ENCODE data around the gene TTYH1. TPM values are rescaled to one million over a fixed set of nuclear protein-coding genes. Genes with fewer than 3 reads are reported as not detected.

TTYH1 gene
- total and polyA plus RNA-seq, 2 donors (not counting 3 experiments of a cell fraction or from before 2014, with no cell fraction given): not detected

GRCh38 chr19:54451997-54452396, 36.7 kb downstream of the TTYH1 start:
- Histone ChIP-seq H3K9me1 (replicated peaks; ENCODE audit: control insufficient read depth, extremely low read depth, insufficient read depth, low read length) (no peaks in the 10 kb centered on the region), H3K79me2 (ENCODE audit: control insufficient read depth, insufficient read depth, low read length) (peaks cover 87% of the 10 kb centered on the region), H3K9me3 (replicated peaks; ENCODE audit: control insufficient read depth, insufficient read depth, low read length) (no peaks in the 10 kb centered on the region), H3K36me3 (ENCODE audit: control insufficient read depth in 2 of 2, extremely low read depth in 1 of 2, insufficient read depth in 2 of 2, low read length in 2 of 2) (peaks cover 46 to 60% of the 10 kb centered on the region in 2 experiments), H3K4me2 (ENCODE audit: insufficient read depth, low read length) (no peak overlapping the region), H2AFZ (ENCODE audit: low read depth, low read length) (no peak overlapping the region), H3K9ac (replicated peaks; ENCODE audit: extremely low read depth, insufficient read depth, low read length) (no peak overlapping the region), H3K27me3 (ENCODE audit: control insufficient read depth in 2 of 2, insufficient read depth in 2 of 2, low read length in 2 of 2) (no peaks in the 10 kb centered on the region), H3K4me1 (ENCODE audit: control insufficient read depth, extremely low read depth, insufficient read depth, low read length) (peaks cover 22% of the 10 kb centered on the region), H3K27ac (ENCODE audit: insufficient read depth, low read depth, low read length) (no peak overlapping the region), H4K20me1 (replicated peaks; ENCODE audit: control insufficient read depth, extremely low read depth, insufficient read depth, low read length) (peaks cover 11% of the 10 kb centered on the region), H3K4me3 (replicated peaks in 1 of 3; ENCODE audit: insufficient read depth in 1 of 3, low read depth in 1 of 3, low read length in 3 of 3) (no peak overlapping the region)
- ChIA-PET CTCF (no interaction called here), POLR2A (no interaction called here)
- dilution Hi-C loops (cut with MboI; ENCODE audit: extremely low pct_ligation_motif_present, low sequenced_read_pairs): no loop called here
- intact Hi-C loops (cut with micrococcal nuclease): no loop called here
- BruUV-seq (replicated peaks): no TSS peak
- FAIRE-seq (no peak), DNase-seq (ENCODE audit: low read depth, low spot score) (no peak)
- TF ChIP-seq CTCF (IDR thresholded peaks at IDR 0.05; ENCODE audit: extremely low read depth in 1 of 2, insufficient read depth in 1 of 2, low read depth in 1 of 2, low read length in 2 of 2): no peak
- no peak for TF ChIP-seq POLR2A (IDR thresholded peaks at IDR 0.05; ENCODE audit: low read depth, low read length)
- no peak for TF ChIP-seq EZH2 (IDR thresholded peaks at IDR 0.05; ENCODE audit: borderline replicate concordance, low read depth, low read length, severe bottlenecking)
- TF ChIP-seq MYC (IDR thresholded peaks at IDR 0.05; ENCODE audit: low read depth, low read length): no peak
- TF ChIP-seq MAX (IDR thresholded peaks at IDR 0.05; ENCODE audit: insufficient read depth, insufficient read length): no peak
- TF ChIP-seq JUN (IDR thresholded peaks at IDR 0.05; ENCODE audit: borderline replicate concordance, insufficient read depth, insufficient read length, low read depth): no peak
- TF ChIP-seq GATA2 (IDR thresholded peaks at IDR 0.05; ENCODE audit: insufficient read depth, insufficient read length, low read depth, low read length): no peak
- TF ChIP-seq POLR2AphosphoS5 (IDR thresholded peaks at IDR 0.05; ENCODE audit: insufficient read depth, low read depth, low read length): no peak
- TF ChIP-seq FOS (IDR thresholded peaks at IDR 0.05; ENCODE audit: borderline replicate concordance, insufficient read depth, low read length): no peak
